Mucosa of descending colon (tissue), 3 donors: ENCODE results near the gene DOCK4. TPM values are rescaled to one million over a fixed set of nuclear protein-coding genes. Genes with fewer than 3 reads are reported as not detected.

Experiments used
- ATAC-seq: fragments of 200-7000 bp; cut with Tn5 transposase; one replicate; pipeline ENCODE4 v1.9.1; 2020; ENCODE audit warnings: mild to moderate bottlenecking, moderate library complexity
- DNase-seq, 3 donors: peaks; one replicate each; pipeline ENCODE4 v3.0.0-alpha.2; 2020
- H3K36me3 ChIP-seq: fragments of 200-600 bp; one replicate; pipeline ENCODE4 v1.8.0; 2021; ENCODE audit warnings: low read depth, mild to moderate bottlenecking
- H3K4me1 ChIP-seq: fragments of 200-600 bp; one replicate; pipeline ENCODE4 v1.8.0; 2021; ENCODE audit warnings: low read depth, mild to moderate bottlenecking
- H3K4me3 ChIP-seq: fragments of 200-600 bp; one replicate; pipeline ENCODE4 v1.8.0; 2021; ENCODE audit warnings: mild to moderate bottlenecking
- H3K9me3 ChIP-seq: fragments of 200-600 bp; one replicate; pipeline ENCODE4 v1.8.0; 2021; ENCODE audit warnings: mild to moderate bottlenecking
- CTCF ChIP-seq: fragments of 200-600 bp; IDR thresholded peaks from one replicate; pipeline ENCODE4 v1.8.0; 2022; ENCODE audit warnings: antibody characterized with exemption, mild to moderate bottlenecking
- intact Hi-C, 2 donors: fragments of 100-400 bp; cut with DNase I in 1 of 2; cut with micrococcal nuclease in 1 of 2; formaldehyde crosslinking; loops; one replicate each; pipeline versions ENCODE4 v1.11.0 to v1.11.1; 2022; cut with DNase I, micrococcal nuclease
- total RNA-seq, 3 donors: library from RNA; stranded (reverse); fragmentation: NEBNext Ultra II Directional in 2 of 3; extraction: Animal tissue kit (Norgen Biotek cat#: 25700) in 2 of 3; gene quantifications; one replicate each; pipeline versions ENCODE4 v1.2.1 to v1.2.4, GENCODE V29; 2021 to 2023
- donor health status: DM: no; HTN: no; CAD: no; lungs with moderate emphysema.
- donor health status: DM: no; HTN: no; CAD: no.
- donor health status: DM: no; HTN: yes; CAD: no.

DOCK4 gene
- total RNA-seq, 3 donors from 2014 or later, result 9.2 to 18.4 (median 12.7) TPM

- TF ChIP-seq CTCF, result no peak
- no peak for ATAC-seq
- H3K4me1 ChIP-seq, result no peaks in the 10 kb centered on the region
- H3K9me3 ChIP-seq, result no peaks in the 10 kb centered on the region
- H3K4me3 ChIP-seq, result no peak overlapping the region
- H3K36me3 ChIP-seq, result no peaks in the 10 kb centered on the region
- intact Hi-C loops, result no loop called here
- DNase-seq, result no peak
Observed at GRCh38 chr7:112149734-112150133, 56.5 kb downstream of the DOCK4 start.

- H3K4me3 ChIP-seq, result no peak overlapping the region
- H3K9me3 ChIP-seq, result no peaks in the 10 kb centered on the region
- ATAC-seq (no peak), DNase-seq (no peak)
- no peaks in the 10 kb centered on the region for H3K4me1 ChIP-seq
- TF ChIP-seq CTCF, result no peak
- no peaks in the 10 kb centered on the region for H3K36me3 ChIP-seq
- intact Hi-C loops, result no loop called here
Observed at GRCh38 chr7:112147793-112148361, 58.3 kb downstream of the DOCK4 start.

GRCh38 chr7:112145206-112145605, 61.0 kb downstream of the DOCK4 start:
- no peaks in the 10 kb centered on the region for H3K4me1 ChIP-seq
- DNase-seq (no peak), ATAC-seq (no peak)
- H3K36me3 ChIP-seq, result no peaks in the 10 kb centered on the region
- H3K9me3 ChIP-seq, result no peaks in the 10 kb centered on the region
- intact Hi-C loops, result no loop called here
- TF ChIP-seq CTCF, result no peak
- H3K4me3 ChIP-seq, result no peak overlapping the region

- TF ChIP-seq CTCF, result no peak
- Histone ChIP-seq H3K4me1 (no peaks in the 10 kb centered on the region), H3K9me3 (no peaks in the 10 kb centered on the region), H3K4me3 (no peak overlapping the region), H3K36me3 (no peaks in the 10 kb centered on the region)
- intact Hi-C loops, result no loop called here
- no peak for DNase-seq
- no peak for ATAC-seq
Observed at GRCh38 chr7:112144284-112145059, 61.7 kb downstream of the DOCK4 start.

- no peaks in the 10 kb centered on the region for H3K36me3 ChIP-seq
- H3K9me3 ChIP-seq, result no peaks in the 10 kb centered on the region
- intact Hi-C loops, result no loop called here
- ATAC-seq (no peak), DNase-seq (no peak)
- no peaks in the 10 kb centered on the region for H3K4me1 ChIP-seq
- H3K4me3 ChIP-seq, result no peak overlapping the region
- TF ChIP-seq CTCF, result no peak
Observed at GRCh38 chr7:112143582-112143981, 62.6 kb downstream of the DOCK4 start.
